Right lobe of liver (tissue), 6 donors: ENCODE results near the gene VAMP3. TPM values are rescaled to one million over a fixed set of nuclear protein-coding genes. Genes with fewer than 3 reads are reported as not detected.
A peak's percentile ranks its signal among the peaks of the same experiment; 100 is the strongest.

Experiments used
- ATAC-seq, 4 donors: fragments of 200-7000 bp; cut with Tn5 transposase; one replicate each; pipeline ENCODE4 v1.9.1; 2020; ENCODE audit warnings: mild to moderate bottlenecking in 4 of 4, moderate library complexity in 4 of 4
- DNase-seq, 3 donors: peaks; one replicate each; pipeline ENCODE4 v3.0.0-alpha.2; 2020
- H3K27ac ChIP-seq, 3 donors: fragments of 200-600 bp; one replicate each; pipeline ENCODE4 v1.8.0; 2022
- H3K27me3 ChIP-seq, 2 donors: fragments of 200-600 bp; one replicate each; pipeline ENCODE4 v1.8.0; 2022
- H3K36me3 ChIP-seq, 4 donors: fragments of 200-600 bp; sonication (generic) in 1 of 4; one replicate each; pipeline versions ENCODE4 v1.5.1 to v1.8.0; 2017 to 2022; ENCODE audit warnings: control low read depth in 1 of 4
- H3K4me1 ChIP-seq, 4 donors: fragments of 200-600 bp; sonication (generic) in 1 of 4; one replicate each; pipeline versions ENCODE4 v1.5.1 to v1.8.0; 2017 to 2022; ENCODE audit warnings: control low read depth in 1 of 4
- H3K4me3 ChIP-seq, 3 donors: fragments of 200-600 bp; one replicate each; pipeline ENCODE4 v1.8.0; 2022
- H3K9me3 ChIP-seq, 4 donors: fragments of 200-600 bp; sonication (generic) in 1 of 4; one replicate each; pipeline versions ENCODE4 v1.5.1 to v1.8.0; 2017 to 2022; ENCODE audit warnings: control low read depth in 1 of 4
- POLR2A ChIP-seq: fragments of 450-650 bp; IDR thresholded peaks from one replicate; pipeline ENCODE4 v1.6.1; 2017; ENCODE audit warnings: antibody characterized with exemption, mild to moderate bottlenecking
- WGBS: methylation state at CpG from one replicate; pipeline ENCODE4 v1.1.6; 2018; ENCODE audit warnings: low coverage, low lambda C conversion rate; ENCODE audit not compliant: insufficient coverage; ENCODE audit errors: missing lambda C conversion rate; 5-methylcytosine and 5-hydroxymethylcytosine counted together
- intact Hi-C, 2 donors: fragments of 100-400 bp; cut with DNase I; formaldehyde crosslinking; loops; one replicate each; pipeline versions ENCODE4 v1.11.2 to v1.14.1; 2022
- total RNA-seq, 6 experiments: library from RNA; depleted of rRNA in 2 of 6; stranded (reverse); fragments of >200 nt in 2 of 6; fragmentation: NEBNext Ultra II Directional in 3 of 6; extraction: Animal tissue kit (Norgen Biotek cat#: 25700) in 3 of 6; gene quantifications; one replicate each; pipeline versions ENCODE4 v1.1.0 to v1.2.4, GENCODE V29; 2016 to 2023
- TF ChIP-seq, protein P1 (sequence below), 4 donors: fragments of 200-600 bp in 3 of 4; fragments of 450-650 bp in 1 of 4; IDR thresholded peaks; one replicate each; pipeline versions ENCODE4 v1.5.1 to v1.8.0; 2016 to 2022; ENCODE audit warnings: antibody characterized with exemption in 4 of 4, mild to moderate bottlenecking in 2 of 4
- donor health status: DM: no; HTN: yes; CAD: no.
- donor health status: DM: no; HTN: no; CAD: no.
- donor health status: DM: no; HTN: no; CAD: no.
- donor health status: DM: no; HTN: yes; CAD: no.
- donor health status: DM: no; HTN: yes; CAD: no.

The VAMP3 gene
- total RNA-seq, 6 experiments from 2014 or later, result 28.2 to 39.9 (median 31.7) TPM

DNA sequence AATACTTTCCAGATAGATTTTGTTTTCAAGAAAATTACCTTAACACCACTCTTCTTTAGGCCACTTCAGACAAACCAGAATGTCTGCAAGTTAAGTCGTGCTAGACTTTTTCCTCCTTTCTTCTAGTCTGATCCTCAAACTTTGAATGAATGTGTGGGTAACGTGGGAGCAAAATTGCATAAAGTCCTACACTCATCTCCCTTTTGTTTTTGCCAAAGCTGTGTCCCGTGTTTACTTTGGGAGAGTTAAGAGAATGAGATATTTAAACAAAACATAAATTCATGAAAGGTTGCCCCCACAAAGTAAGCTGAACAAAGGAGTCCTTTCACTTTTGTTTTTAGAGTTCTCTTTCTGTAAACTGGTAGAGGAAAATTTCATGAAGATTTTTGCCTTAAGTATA is 16.9 kb upstream of the VAMP3 start:
- 47% methylated on average over 3 of the region's 3 CpGs for WGBS

GRCh38 chr1:7755448-7755847 is 15.6 kb upstream of the VAMP3 start:
- DNase-seq (no peak), ATAC-seq (no peak)
- Histone ChIP-seq H3K4me3 (no peak overlapping the region), H3K4me1 (no peaks in the 10 kb centered on the region), H3K36me3 (no peaks in the 10 kb centered on the region), H3K9me3 (no peaks in the 10 kb centered on the region), H3K27me3 (no peaks in the 10 kb centered on the region), H3K27ac (no peak overlapping the region)
- WGBS, result 87% methylated on average over 1 of the region's 1 CpG
- TF ChIP-seq, protein P1, sequence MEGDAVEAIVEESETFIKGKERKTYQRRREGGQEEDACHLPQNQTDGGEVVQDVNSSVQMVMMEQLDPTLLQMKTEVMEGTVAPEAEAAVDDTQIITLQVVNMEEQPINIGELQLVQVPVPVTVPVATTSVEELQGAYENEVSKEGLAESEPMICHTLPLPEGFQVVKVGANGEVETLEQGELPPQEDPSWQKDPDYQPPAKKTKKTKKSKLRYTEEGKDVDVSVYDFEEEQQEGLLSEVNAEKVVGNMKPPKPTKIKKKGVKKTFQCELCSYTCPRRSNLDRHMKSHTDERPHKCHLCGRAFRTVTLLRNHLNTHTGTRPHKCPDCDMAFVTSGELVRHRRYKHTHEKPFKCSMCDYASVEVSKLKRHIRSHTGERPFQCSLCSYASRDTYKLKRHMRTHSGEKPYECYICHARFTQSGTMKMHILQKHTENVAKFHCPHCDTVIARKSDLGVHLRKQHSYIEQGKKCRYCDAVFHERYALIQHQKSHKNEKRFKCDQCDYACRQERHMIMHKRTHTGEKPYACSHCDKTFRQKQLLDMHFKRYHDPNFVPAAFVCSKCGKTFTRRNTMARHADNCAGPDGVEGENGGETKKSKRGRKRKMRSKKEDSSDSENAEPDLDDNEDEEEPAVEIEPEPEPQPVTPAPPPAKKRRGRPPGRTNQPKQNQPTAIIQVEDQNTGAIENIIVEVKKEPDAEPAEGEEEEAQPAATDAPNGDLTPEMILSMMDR (IDR thresholded peaks at IDR 0.05), result no peak
- no peak for TF ChIP-seq POLR2A
- intact Hi-C loops, result no loop called here

More for the DNA sequence above, 16.9 kb upstream of the VAMP3 start:
- no peak for TF ChIP-seq POLR2A
- TF ChIP-seq, protein P1 (IDR thresholded peaks at IDR 0.05), result no peak
- Histone ChIP-seq H3K27me3 (no peaks in the 10 kb centered on the region), H3K4me3 (no peak overlapping the region), H3K27ac (no peak overlapping the region), H3K36me3 (no peaks in the 10 kb centered on the region), H3K4me1 (no peaks in the 10 kb centered on the region), H3K9me3 (no peaks in the 10 kb centered on the region)
- DNase-seq (no peak), ATAC-seq (no peak)
- intact Hi-C loops, result loop anchor here (5.0 kb wide), 1 partner anchor 87 kb away; no protein-coding TSS in a partner anchor

DNA sequence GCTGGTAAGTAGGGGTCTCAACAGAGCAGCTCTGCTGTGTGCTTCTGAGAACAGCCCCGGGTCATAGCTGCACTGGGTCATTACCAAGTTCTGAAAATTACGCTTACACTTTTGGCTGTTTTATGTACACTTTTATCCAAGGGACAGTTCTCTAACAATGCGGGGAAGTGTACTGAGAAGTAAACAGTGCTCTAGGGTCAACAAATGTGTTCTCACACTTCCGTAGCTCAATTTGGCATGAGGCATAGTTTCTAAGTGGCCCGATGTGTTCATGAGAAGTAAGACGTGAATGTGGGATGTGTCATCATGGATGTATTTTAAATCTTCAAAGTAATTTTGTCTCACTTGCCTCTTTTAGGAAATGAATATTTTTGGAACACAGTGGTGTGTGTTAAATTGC is 10.9 kb upstream of the VAMP3 start:
- TF ChIP-seq, protein P1 (IDR thresholded peaks at IDR 0.05), result no peak
- TF ChIP-seq POLR2A, result no peak
- H3K4me1 ChIP-seq, result no peaks in the 10 kb centered on the region
- no peak overlapping the region for H3K27ac ChIP-seq
- no peak overlapping the region for H3K4me3 ChIP-seq
- H3K27me3 ChIP-seq, result no peaks in the 10 kb centered on the region
- ATAC-seq (peak in 3 of 4 donors; percentile 35 to 75 (median 74)), DNase-seq (no peak)
- H3K36me3 ChIP-seq, result no peaks in the 10 kb centered on the region
- WGBS, result 71% methylated on average over 6 of the region's 6 CpGs
- intact Hi-C loops, result no loop called here
- H3K9me3 ChIP-seq, result no peaks in the 10 kb centered on the region

DNA sequence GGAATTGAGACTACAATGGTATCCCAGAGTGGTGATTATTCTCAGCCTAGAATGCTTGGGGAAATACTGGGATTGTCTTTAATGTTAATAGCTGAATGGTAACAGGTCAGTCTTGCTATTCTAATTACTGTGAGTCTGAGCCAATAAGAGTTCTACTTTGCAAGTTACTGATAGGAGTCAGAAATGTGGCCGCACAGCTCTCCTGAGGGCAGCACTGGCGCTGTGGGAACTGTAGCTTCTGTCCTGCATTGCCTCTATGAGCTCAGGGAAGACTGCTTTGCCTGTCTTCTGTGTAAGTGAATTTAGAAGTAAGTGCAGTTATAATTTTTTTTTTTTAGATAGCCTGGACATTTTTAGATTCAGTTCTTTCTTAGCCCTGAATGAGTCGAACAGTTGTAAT is 10.0 kb upstream of the VAMP3 start:
- no peaks in the 10 kb centered on the region for H3K27me3 ChIP-seq
- TF ChIP-seq, protein P1 (IDR thresholded peaks at IDR 0.05), result no peak
- TF ChIP-seq POLR2A, result no peak
- intact Hi-C loops, result no loop called here
- 70% methylated on average over 1 of the region's 3 CpGs for WGBS
- no peak for ATAC-seq
- H3K4me1 ChIP-seq, result no peaks in the 10 kb centered on the region
- no peaks in the 10 kb centered on the region for H3K36me3 ChIP-seq
- H3K9me3 ChIP-seq, result no peaks in the 10 kb centered on the region
- no peak overlapping the region for H3K27ac ChIP-seq
- DNase-seq, result no peak
- H3K4me3 ChIP-seq, result no peak overlapping the region

- H3K4me3 ChIP-seq, result no peak overlapping the region
- ATAC-seq (no peak), DNase-seq (no peak)
- H3K4me1 ChIP-seq, result peaks cover 0 to 7% (median 1%) of the 10 kb centered on the region in 4 donors
- TF ChIP-seq POLR2A, result no peak
- TF ChIP-seq, protein P1 (IDR thresholded peaks at IDR 0.05), result no peak
- H3K36me3 ChIP-seq, result no peaks in the 10 kb centered on the region
- intact Hi-C loops, result no loop called here
- 66% methylated on average over 4 of the region's 4 CpGs for WGBS
- H3K27me3 ChIP-seq, result no peaks in the 10 kb centered on the region
- no peaks in the 10 kb centered on the region for H3K9me3 ChIP-seq
- no peak overlapping the region for H3K27ac ChIP-seq
These were observed 3.9 kb upstream of the VAMP3 start for GRCh38 chr1:7767176-7767575.
